ENCODE data around the gene TRH. TPM values are rescaled to one million over a fixed set of nuclear protein-coding genes. Genes with fewer than 3 reads are reported as not detected.

TRH gene
- total RNA-seq, 4 donors from 2014 or later = 0.30 TPM; not detected in 3

- Histone ChIP-seq H3K4me3 (no peak overlapping the region), H3K27me3 (peaks cover 5% of the 10 kb centered on the region), H3K9me3 (no peaks in the 10 kb centered on the region), H3K36me3 (no peaks in the 10 kb centered on the region), H3K27ac (no peak overlapping the region), H3K4me1 (peaks cover 0 to 5% (median 0%) of the 10 kb centered on the region in 3 donors)
- 80 to 88% methylated on average over 9 of the region's 9 CpGs for WGBS, 2 donors (ENCODE audit: low coverage in 1 of 2)
- TF ChIP-seq POLR2A (IDR thresholded peaks at IDR 0.05) (no peak), EP300 (IDR thresholded peaks at IDR 0.05) (no peak), CTCF (IDR thresholded peaks at IDR 0.05) (no peak), POLR2AphosphoS5 (IDR thresholded peaks at IDR 0.05) (no peak)
- no peak for ATAC-seq
These were observed 36.8 kb upstream of the TRH start for GRCh38 chr3:129937717-129938116.

GRCh38 chr3:129938140-129938930 is 36.2 kb upstream of the TRH start:
- Histone ChIP-seq H3K27me3 (peaks cover 5% of the 10 kb centered on the region), H3K36me3 (no peaks in the 10 kb centered on the region), H3K9me3 (no peaks in the 10 kb centered on the region), H3K27ac (no peak overlapping the region), H3K4me3 (no peak overlapping the region), H3K4me1 (peaks cover 0 to 5% (median 0%) of the 10 kb centered on the region in 3 donors)
- WGBS, 2 donors (ENCODE audit: low coverage in 1 of 2) = 59 to 76% methylated on average over 7 of the region's 8 CpGs
- TF ChIP-seq POLR2A (IDR thresholded peaks at IDR 0.05) (no peak), CTCF (IDR thresholded peaks at IDR 0.05) (peak in 1 of 4 experiments; percentile 18), EP300 (IDR thresholded peaks at IDR 0.05) (no peak), POLR2AphosphoS5 (IDR thresholded peaks at IDR 0.05) (no peak)
- no peak for ATAC-seq

- TF ChIP-seq POLR2AphosphoS5 (IDR thresholded peaks at IDR 0.05) = no peak
- no peak for TF ChIP-seq CTCF (IDR thresholded peaks at IDR 0.05)
- TF ChIP-seq EP300 (IDR thresholded peaks at IDR 0.05) = no peak
- H3K36me3 ChIP-seq = no peaks in the 10 kb centered on the region
- H3K9me3 ChIP-seq = no peaks in the 10 kb centered on the region
- 100% methylated on average over 1 of the region's 3 CpGs for WGBS, 2 donors (ENCODE audit: low coverage in 1 of 2)
- no peak overlapping the region for H3K27ac ChIP-seq
- H3K4me1 ChIP-seq = no peaks in the 10 kb centered on the region
- H3K4me3 ChIP-seq = no peak overlapping the region
- no peaks in the 10 kb centered on the region for H3K27me3 ChIP-seq
- no peak for ATAC-seq
These were observed 34.4 kb upstream of the TRH start for GRCh38 chr3:129940086-129940485.

GRCh38 chr3:129942296-129942695 is 32.2 kb upstream of the TRH start:
- peaks cover 0 to 6% (median 0%) of the 10 kb centered on the region in 3 donors for H3K9me3 ChIP-seq

More at GRCh38 chr3:129942296-129942695, 32.2 kb upstream of the TRH start:
- TF ChIP-seq EP300 (IDR thresholded peaks at IDR 0.05) (no peak), CTCF (IDR thresholded peaks at IDR 0.05) (peak in 3 of 4 experiments; percentile 54 to 77 (median 68)), POLR2A (IDR thresholded peaks at IDR 0.05) (no peak)
- 14 to 30% methylated on average over 3 to 7 of the region's 7 CpGs for WGBS, 2 donors (ENCODE audit: low coverage in 1 of 2)
- Histone ChIP-seq H3K27ac (no peak overlapping the region), H3K4me3 (no peak overlapping the region), H3K4me1 (no peaks in the 10 kb centered on the region), H3K27me3 (peaks cover 15% of the 10 kb centered on the region), H3K36me3 (no peaks in the 10 kb centered on the region)
- ATAC-seq = peak; percentile 69
